Measurements from ENCODE around the gene ACTG1. TPM values are rescaled to one million over a fixed set of nuclear protein-coding genes. Genes with fewer than 3 reads are reported as not detected.

The ACTG1 gene
- total RNA-seq, 3 donors from 2014 or later, result 1,922 to 4,060 (median 3,184) TPM

DNA sequence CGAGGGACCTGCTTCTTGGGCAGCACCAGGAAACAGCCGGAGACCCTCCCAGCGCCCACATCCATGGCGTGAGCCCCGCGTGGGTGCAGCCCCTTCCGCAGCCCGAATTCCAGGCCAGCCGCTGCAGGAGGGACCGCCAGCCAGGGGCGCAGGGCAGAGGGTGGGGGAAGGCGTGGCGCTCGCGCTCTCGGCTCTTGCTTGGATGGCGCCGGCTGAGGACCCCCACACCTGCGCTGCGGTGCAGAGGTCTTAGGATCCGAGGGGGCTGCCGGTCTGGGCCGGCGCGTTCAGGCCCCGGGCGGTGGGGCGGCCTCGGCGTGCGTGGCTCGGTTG is 28.8 kb downstream of the ACTG1 start:
- DNase-seq (peak in 1 of 3 donors; percentile 53), ATAC-seq (peak; percentile 0)
- Histone ChIP-seq H3K4me1 (ENCODE audit: low read depth) (peaks cover 18% of the 10 kb centered on the region), H3K9me3 (no peaks in the 10 kb centered on the region), H3K36me3 (ENCODE audit: low read depth) (no peaks in the 10 kb centered on the region), H3K4me3 (no peak overlapping the region)
- TF ChIP-seq, protein P1, sequence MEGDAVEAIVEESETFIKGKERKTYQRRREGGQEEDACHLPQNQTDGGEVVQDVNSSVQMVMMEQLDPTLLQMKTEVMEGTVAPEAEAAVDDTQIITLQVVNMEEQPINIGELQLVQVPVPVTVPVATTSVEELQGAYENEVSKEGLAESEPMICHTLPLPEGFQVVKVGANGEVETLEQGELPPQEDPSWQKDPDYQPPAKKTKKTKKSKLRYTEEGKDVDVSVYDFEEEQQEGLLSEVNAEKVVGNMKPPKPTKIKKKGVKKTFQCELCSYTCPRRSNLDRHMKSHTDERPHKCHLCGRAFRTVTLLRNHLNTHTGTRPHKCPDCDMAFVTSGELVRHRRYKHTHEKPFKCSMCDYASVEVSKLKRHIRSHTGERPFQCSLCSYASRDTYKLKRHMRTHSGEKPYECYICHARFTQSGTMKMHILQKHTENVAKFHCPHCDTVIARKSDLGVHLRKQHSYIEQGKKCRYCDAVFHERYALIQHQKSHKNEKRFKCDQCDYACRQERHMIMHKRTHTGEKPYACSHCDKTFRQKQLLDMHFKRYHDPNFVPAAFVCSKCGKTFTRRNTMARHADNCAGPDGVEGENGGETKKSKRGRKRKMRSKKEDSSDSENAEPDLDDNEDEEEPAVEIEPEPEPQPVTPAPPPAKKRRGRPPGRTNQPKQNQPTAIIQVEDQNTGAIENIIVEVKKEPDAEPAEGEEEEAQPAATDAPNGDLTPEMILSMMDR (IDR thresholded peaks at IDR 0.05), result no peak
- intact Hi-C loops (cut with DNase I, micrococcal nuclease), result loop anchor here in 1 of 2 donors (10.0 kb wide), 1 partner anchor 229 kb away; no protein-coding TSS in a partner anchor

- H3K36me3 ChIP-seq (ENCODE audit: low read depth), result no peaks in the 10 kb centered on the region
- intact Hi-C loops (cut with DNase I, micrococcal nuclease), result loop anchor here in 1 of 2 donors (10.0 kb wide), 1 partner anchor 228 kb away; no protein-coding TSS in a partner anchor
- DNase-seq (peak; percentile 33 to 76 (median 48)), ATAC-seq (no peak)
- H3K9me3 ChIP-seq, result no peaks in the 10 kb centered on the region
- H3K4me1 ChIP-seq (ENCODE audit: low read depth), result peaks cover 15% of the 10 kb centered on the region
- TF ChIP-seq, protein P1 (IDR thresholded peaks at IDR 0.05), result no peak
- no peak overlapping the region for H3K4me3 ChIP-seq
These were observed 29.3 kb downstream of the ACTG1 start for GRCh38 chr17:81483085-81483861.

DNA sequence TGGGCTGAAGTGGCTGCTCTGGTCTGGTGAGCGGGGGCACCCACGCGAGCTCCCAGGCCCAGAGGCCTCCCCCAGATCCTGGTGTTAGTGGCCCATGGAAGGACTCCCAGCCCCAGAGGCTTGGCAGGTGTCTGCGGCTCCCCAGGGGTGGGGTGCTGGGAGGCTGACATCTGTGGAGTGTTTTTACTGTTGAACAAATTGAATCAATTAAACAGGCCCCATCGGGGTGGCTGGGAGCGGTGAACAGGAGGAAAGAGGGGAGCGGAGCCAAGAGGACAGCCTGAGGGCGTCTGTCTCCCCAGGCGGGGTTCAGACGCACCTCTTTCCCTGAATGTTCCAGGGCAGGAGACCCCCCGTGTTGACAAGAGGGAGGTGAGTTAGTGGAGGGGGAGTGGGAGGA is 29.9 kb downstream of the ACTG1 start:
- Histone ChIP-seq H3K4me3 (no peak overlapping the region), H3K4me1 (ENCODE audit: low read depth) (peaks cover 15% of the 10 kb centered on the region), H3K36me3 (ENCODE audit: low read depth) (no peaks in the 10 kb centered on the region), H3K9me3 (no peaks in the 10 kb centered on the region)
- ATAC-seq, result no peak
- intact Hi-C loops (cut with DNase I, micrococcal nuclease), result loop anchor here in 1 of 2 donors (10.0 kb wide), 1 partner anchor 228 kb away; no protein-coding TSS in a partner anchor
- TF ChIP-seq, protein P1 (IDR thresholded peaks at IDR 0.05), result no peak
- DNase-seq, result no peak

GRCh38 chr17:81481815-81482505 is 30.6 kb downstream of the ACTG1 start:
- no peak for ATAC-seq
- TF ChIP-seq, protein P1 (IDR thresholded peaks at IDR 0.05), result no peak
- Histone ChIP-seq H3K4me3 (no peak overlapping the region), H3K4me1 (ENCODE audit: low read depth) (peaks cover 15% of the 10 kb centered on the region), H3K36me3 (ENCODE audit: low read depth) (no peaks in the 10 kb centered on the region), H3K9me3 (no peaks in the 10 kb centered on the region)
- no peak for DNase-seq
- intact Hi-C loops (cut with DNase I, micrococcal nuclease), result loop anchor here in 1 of 2 donors (10.0 kb wide), 1 partner anchor 227 kb away; no protein-coding TSS in a partner anchor

DNA sequence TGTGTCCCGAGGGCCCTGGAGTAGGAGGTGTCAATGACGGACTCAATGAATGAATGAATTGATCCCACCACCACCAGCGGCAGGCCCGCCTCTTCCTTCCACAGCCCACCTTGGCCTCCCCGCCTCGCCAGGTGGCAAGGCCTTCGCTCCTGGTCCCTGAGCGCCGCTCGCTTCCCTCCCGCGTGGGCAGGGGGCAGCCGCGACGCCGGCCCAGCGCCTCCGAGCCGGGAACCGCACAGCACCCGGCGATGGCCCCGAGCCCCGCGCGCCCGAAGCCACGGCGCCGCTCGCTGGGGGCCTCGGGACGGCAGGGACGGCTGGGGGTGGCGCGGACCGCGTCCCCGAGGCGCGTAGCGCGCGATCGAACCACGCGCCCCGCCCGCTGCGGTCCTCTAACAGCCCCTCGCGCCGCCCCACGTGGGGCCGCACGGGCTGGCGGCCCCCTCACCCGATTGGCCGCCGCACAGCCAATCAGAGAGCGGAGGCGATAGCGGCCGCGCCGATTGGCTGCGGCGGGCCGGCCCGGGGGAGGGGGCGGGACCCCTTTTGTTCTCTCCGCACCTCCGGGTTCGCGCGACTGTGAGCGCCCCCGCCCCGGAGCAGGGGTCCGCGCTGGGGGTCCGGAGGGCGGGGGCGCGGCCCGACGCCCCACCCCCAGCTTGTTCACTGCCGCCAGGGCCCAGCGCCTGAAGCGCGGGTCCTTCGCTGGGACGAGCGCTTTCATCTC is 31.4 kb downstream of the ACTG1 start:
- peak; percentile 60 for ATAC-seq
- intact Hi-C loops (cut with DNase I, micrococcal nuclease), result loop anchor here in 1 of 2 donors (10.0 kb wide), 1 partner anchor 226 kb away; no protein-coding TSS in a partner anchor
- no peak overlapping the region for H3K4me3 ChIP-seq
- peak in 2 of 3 donors; percentile 66 to 70 for DNase-seq
- TF ChIP-seq, protein P1 (IDR thresholded peaks at IDR 0.05), result no peak
- no peaks in the 10 kb centered on the region for H3K36me3 ChIP-seq (ENCODE audit: low read depth)
- H3K4me1 ChIP-seq (ENCODE audit: low read depth), result peaks cover 15% of the 10 kb centered on the region
- H3K9me3 ChIP-seq, result no peaks in the 10 kb centered on the region
